B cell (primary cell): Measurements from ENCODE around the gene PLCL1. TPM values are rescaled to one million over a fixed set of nuclear protein-coding genes. Genes with fewer than 3 reads are reported as not detected.

Experiments used
- ATAC-seq: fragments of 200-7000 bp; cut with Tn5 transposase; one replicate; pipeline ENCODE4 v1.10.0; 2021; ENCODE audit warnings: low read depth, mild to moderate bottlenecking, moderate number of reproducible peaks, moderate library complexity
- CTCF ChIA-PET: fragments of 350-600 bp; sonication (Branson Sonifier 250); formaldehyde crosslinking; loops from one replicate; lab custom pipeline; 2021; ENCODE audit warnings: antibody characterized with exemption, inconsistent platforms; lab: Charles Lee
- POLR2A ChIA-PET: fragments of 350-600 bp; sonication (Branson Sonifier 250); formaldehyde crosslinking; loops from one replicate; lab custom pipeline; 2021; ENCODE audit warnings: antibody characterized with exemption; lab: Charles Lee
- DNase-seq: peaks from one replicate; pipeline ENCODE4 v3.0.0; 2013
- H2AFZ ChIP-seq: 2 replicates; pipeline ENCODE4 v1.6.1; 2012; ENCODE audit warnings: mild to moderate bottlenecking, low read depth, low read length; ENCODE audit not compliant: insufficient read depth, poor library complexity, severe bottlenecking
- H3K27ac ChIP-seq, 2 donors: 1 replicate in 1 of 2; 2 replicates in 1 of 2; pipeline ENCODE4 v1.5.1; 2012 to 2013; ENCODE audit warnings: low read length in 2 of 2, mild to moderate bottlenecking in 2 of 2, moderate library complexity in 1 of 2
- H3K27me3 ChIP-seq, 4 experiments: fragments of 200-600 bp in 1 of 4; sonication (generic) in 1 of 4; replicated peaks in 1 of 4; 1 replicate in 2 of 4; 2 replicates in 2 of 4; pipeline versions ENCODE4 v1.6.1 to v1.7.0; 2013 to 2016; ENCODE audit warnings: low read length in 3 of 4, mild to moderate bottlenecking in 2 of 4, mixed read lengths in 1 of 4, moderate library complexity in 1 of 4; ENCODE audit not compliant: insufficient read depth in 4 of 4, control insufficient read depth in 3 of 4; ENCODE audit errors: control extremely low read depth in 1 of 4
- H3K36me3 ChIP-seq, 2 experiments: replicated peaks in 1 of 2; 1 replicate in 1 of 2; 2 replicates in 1 of 2; pipeline versions ENCODE4 v1.6.1 to v1.7.1; 2013; ENCODE audit warnings: low read length in 1 of 2; ENCODE audit not compliant: insufficient read depth in 2 of 2, control insufficient read depth in 1 of 2; ENCODE audit errors: control extremely low read depth in 1 of 2, extremely low read depth in 1 of 2
- H3K4me1 ChIP-seq, 2 donors: fragments of 200-600 bp in 1 of 2; sonication (generic) in 1 of 2; 1 replicate in 1 of 2; 2 replicates in 1 of 2; pipeline versions ENCODE4 v1.5.1 to v1.6.1; 2013 to 2017; ENCODE audit warnings: low read length in 2 of 2; ENCODE audit not compliant: control insufficient read depth in 2 of 2, insufficient read depth in 2 of 2
- H3K4me2 ChIP-seq: replicated peaks from 2 replicates; pipeline ENCODE3; 2012; ENCODE audit warnings: mild to moderate bottlenecking, low read depth, low read length; ENCODE audit not compliant: poor library complexity, severe bottlenecking
- H3K4me3 ChIP-seq, 5 experiments: fragments of 200-600 bp in 1 of 5; sonication (generic) in 1 of 5; 1 replicate in 3 of 5; 2 replicates in 2 of 5; pipeline versions ENCODE4 v1.5.1 to v1.7.0; 2011 to 2016; ENCODE audit warnings: low read length in 4 of 5, mild to moderate bottlenecking in 4 of 5, low read depth in 2 of 5, control low read depth in 1 of 5, moderate library complexity in 1 of 5; ENCODE audit not compliant: insufficient read depth in 1 of 5; ENCODE audit errors: control extremely low read depth in 1 of 5, extremely low read depth in 1 of 5
- H3K79me2 ChIP-seq: fragments of 200-600 bp; sonication (generic); one replicate; pipeline ENCODE4 v1.6.0; 2016; ENCODE audit warnings: low read length; ENCODE audit not compliant: control insufficient read depth, insufficient read depth
- H3K9ac ChIP-seq: fragments of 200-600 bp; sonication (generic); 2 replicates; pipeline ENCODE4 v1.6.1; 2017; ENCODE audit warnings: mild to moderate bottlenecking, low read length, moderate library complexity
- H3K9me3 ChIP-seq, 3 donors: one replicate each; pipeline versions ENCODE4 v1.6.1 to v1.7.1; 2013; ENCODE audit warnings: low read length in 2 of 3; ENCODE audit not compliant: control insufficient read depth in 2 of 3, insufficient read depth in 1 of 3; ENCODE audit errors: control extremely low read depth in 1 of 3
- H4K20me1 ChIP-seq: 2 replicates; pipeline ENCODE4 v1.6.0; 2012; ENCODE audit warnings: mild to moderate bottlenecking, low read length; ENCODE audit not compliant: insufficient read depth, control insufficient read depth, poor library complexity, severe bottlenecking
- H3K27ac Mint-ChIP-seq: one replicate; pipeline ENCODE4 v1.8.0; 2021; ENCODE audit warnings: mixed read lengths
- H3K27me3 Mint-ChIP-seq: one replicate; pipeline ENCODE4 v1.8.0; 2021; ENCODE audit warnings: mixed read lengths
- H3K4me1 Mint-ChIP-seq: one replicate; pipeline ENCODE4 v1.8.0; 2021; ENCODE audit warnings: mixed read lengths
- H3K4me3 Mint-ChIP-seq: one replicate; pipeline ENCODE4 v1.8.0; 2021; ENCODE audit warnings: mixed read lengths
- H3K9me3 Mint-ChIP-seq: one replicate; pipeline ENCODE4 v1.8.0; 2022; ENCODE audit warnings: mixed read lengths; ENCODE audit not compliant: insufficient read depth
- EZH2 ChIP-seq: IDR thresholded peaks from 2 replicates; pipeline ENCODE4 v1.6.1; 2012; ENCODE audit warnings: borderline replicate concordance, low read depth, mild to moderate bottlenecking, moderate library complexity, low read length; ENCODE audit not compliant: insufficient read depth, poor library complexity, severe bottlenecking
- WGBS: methylation state at CpG from one replicate; pipeline ENCODE4 v1.1.5; 2013; ENCODE audit warnings: missing lambda C conversion rate; ENCODE audit not compliant: insufficient coverage; 5-methylcytosine and 5-hydroxymethylcytosine counted together
- intact Hi-C: fragments of 100-400 bp; cut with micrococcal nuclease; formaldehyde crosslinking; loops from one replicate; pipeline ENCODE4 v1.10.0; 2022
- polyA plus RNA-seq: library from polyadenylated mRNA; depleted of rRNA; stranded (reverse); fragments of >200 nt; gene quantifications from 2 replicates; pipeline ENCODE4 v1.2.3, GENCODE V29; 2012
- total RNA-seq, 2 donors: library from RNA; stranded (reverse); fragments of 120-200 nt in 1 of 2; gene quantifications; 1 replicate in 1 of 2; 2 replicates in 1 of 2; pipeline versions ENCODE4 v1.2.3 to v1.2.4, GENCODE V29; 2013 to 2022
- TF ChIP-seq, protein P1 (sequence below): fragments of 200-600 bp; IDR thresholded peaks from one replicate; pipeline ENCODE4 v1.8.0; 2022; ENCODE audit warnings: antibody characterized with exemption, mild to moderate bottlenecking

PLCL1 gene
- total and polyA plus RNA-seq, 2 donors (not counting 1 experiment from before 2014, with no cell fraction given) = 0.07 to 0.25 TPM

DNA sequence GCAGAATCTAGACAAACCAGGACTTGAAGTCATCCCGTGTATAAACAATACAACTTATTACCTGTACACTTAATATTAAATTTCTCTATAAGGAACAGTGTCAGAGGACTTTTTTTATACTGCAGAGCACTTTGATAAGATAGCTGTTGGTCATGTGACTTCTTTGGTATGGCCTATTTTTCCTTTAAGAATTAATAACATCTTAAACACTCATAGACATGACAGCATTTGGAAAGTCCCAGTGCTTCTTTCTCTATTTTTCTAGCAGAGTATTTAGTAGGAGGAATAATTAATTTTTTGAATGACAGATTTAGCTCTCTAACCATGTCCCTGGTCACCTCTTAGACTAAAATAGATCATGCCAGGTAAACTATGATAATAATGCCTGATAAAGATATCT lies 59.4 kb downstream of the PLCL1 start:
- Histone ChIP-seq H3K79me2 (no peaks in the 10 kb centered on the region), H3K4me1 (no peaks in the 10 kb centered on the region), H2AFZ (no peak overlapping the region), H3K27me3 (no peaks in the 10 kb centered on the region), H3K9ac (no peak overlapping the region), H3K4me2 (no peak overlapping the region), H3K9me3 (no peaks in the 10 kb centered on the region), H4K20me1 (no peaks in the 10 kb centered on the region), H3K36me3 (no peaks in the 10 kb centered on the region), H3K27ac (no peak overlapping the region), H3K4me3 (no peak overlapping the region)
- POLR2A ChIA-PET = no interaction called here
- DNase-seq (no peak), ATAC-seq (no peak)
- Mint-ChIP-seq H3K27me3 (peaks cover 5% of the 10 kb centered on the region), H3K9me3 (no peaks in the 10 kb centered on the region), H3K27ac (no peak overlapping the region), H3K4me1 (no peaks in the 10 kb centered on the region), H3K4me3 (no peak overlapping the region)
- WGBS = no CpG with 5 or more reads among the region's 1 CpG
- intact Hi-C loops = no loop called here
- no peak for TF ChIP-seq EZH2
- TF ChIP-seq, protein P1, sequence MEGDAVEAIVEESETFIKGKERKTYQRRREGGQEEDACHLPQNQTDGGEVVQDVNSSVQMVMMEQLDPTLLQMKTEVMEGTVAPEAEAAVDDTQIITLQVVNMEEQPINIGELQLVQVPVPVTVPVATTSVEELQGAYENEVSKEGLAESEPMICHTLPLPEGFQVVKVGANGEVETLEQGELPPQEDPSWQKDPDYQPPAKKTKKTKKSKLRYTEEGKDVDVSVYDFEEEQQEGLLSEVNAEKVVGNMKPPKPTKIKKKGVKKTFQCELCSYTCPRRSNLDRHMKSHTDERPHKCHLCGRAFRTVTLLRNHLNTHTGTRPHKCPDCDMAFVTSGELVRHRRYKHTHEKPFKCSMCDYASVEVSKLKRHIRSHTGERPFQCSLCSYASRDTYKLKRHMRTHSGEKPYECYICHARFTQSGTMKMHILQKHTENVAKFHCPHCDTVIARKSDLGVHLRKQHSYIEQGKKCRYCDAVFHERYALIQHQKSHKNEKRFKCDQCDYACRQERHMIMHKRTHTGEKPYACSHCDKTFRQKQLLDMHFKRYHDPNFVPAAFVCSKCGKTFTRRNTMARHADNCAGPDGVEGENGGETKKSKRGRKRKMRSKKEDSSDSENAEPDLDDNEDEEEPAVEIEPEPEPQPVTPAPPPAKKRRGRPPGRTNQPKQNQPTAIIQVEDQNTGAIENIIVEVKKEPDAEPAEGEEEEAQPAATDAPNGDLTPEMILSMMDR = no peak
- CTCF ChIA-PET = no interaction called here

DNA sequence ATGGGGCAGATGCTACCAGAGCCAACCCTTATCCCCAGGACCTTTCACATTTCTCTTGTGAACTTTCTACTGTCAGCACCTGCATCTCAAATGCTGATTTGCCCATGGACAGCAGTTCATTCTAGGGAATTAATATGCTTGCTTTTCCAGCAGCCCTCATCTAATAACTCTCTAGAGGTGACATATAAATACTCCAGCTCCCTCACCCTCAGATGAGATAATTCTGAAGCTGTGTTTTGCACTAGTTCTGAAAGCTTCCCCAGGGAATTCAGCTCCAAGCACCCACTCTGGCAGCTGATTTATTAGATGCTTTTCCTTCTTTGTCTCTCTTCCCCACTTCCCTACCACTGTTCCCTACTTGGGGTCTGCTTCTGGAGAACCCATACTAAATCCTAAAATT lies 62.1 kb downstream of the PLCL1 start:
- no peak overlapping the region for H3K9ac ChIP-seq
- CTCF ChIA-PET = no interaction called here
- no peak overlapping the region for H3K4me3 ChIP-seq
- H3K4me1 ChIP-seq = no peaks in the 10 kb centered on the region
- H2AFZ ChIP-seq = no peak overlapping the region
- H3K79me2 ChIP-seq = no peaks in the 10 kb centered on the region
- no peaks in the 10 kb centered on the region for H3K36me3 ChIP-seq
- no peaks in the 10 kb centered on the region for H4K20me1 ChIP-seq
- no peak overlapping the region for H3K4me2 ChIP-seq
- no peak overlapping the region for H3K27ac ChIP-seq
- no peak for TF ChIP-seq EZH2
- TF ChIP-seq, protein P1 = no peak
- no peaks in the 10 kb centered on the region for H3K4me1 Mint-ChIP-seq
- intact Hi-C loops = no loop called here
- no peaks in the 10 kb centered on the region for H3K9me3 Mint-ChIP-seq
- H3K27me3 ChIP-seq = no peaks in the 10 kb centered on the region
- no peak overlapping the region for H3K4me3 Mint-ChIP-seq
- no peak for DNase-seq
- POLR2A ChIA-PET = no interaction called here
- no peaks in the 10 kb centered on the region for H3K27me3 Mint-ChIP-seq
- H3K27ac Mint-ChIP-seq = no peak overlapping the region
- ATAC-seq = no peak
- no peaks in the 10 kb centered on the region for H3K9me3 ChIP-seq
